ENCODE results near the gene UBC.
"Not testable (repeated sequence)": the region's sequence is repeated elsewhere in the genome, so short reads cannot be mapped to it uniquely, and the experiment has no call there.

The UBC gene

GRCh38 chr12:124913474-124914391 is 717 bp downstream of the UBC start:
- peak; percentile 95 for DNase-seq

- DNase-seq: not testable (repeated sequence)
Observed at GRCh38 chr12:124912529-124913287, 1.7 kb downstream of the UBC start.

- DNase-seq: not testable (repeated sequence)
Observed at GRCh38 chr12:124911521-124911920, 2.9 kb downstream of the UBC start.

GRCh38 chr12:124910561-124911478 is 3.6 kb downstream of the UBC start:
- DNase-seq: no peak

GRCh38 chr12:124909831-124910560 is 4.5 kb downstream of the UBC start:
- no peak for DNase-seq

GRCh38 chr12:124906606-124907261 is 7.7 kb downstream of the UBC start:
- peak; percentile 93 for DNase-seq

GRCh38 chr12:124904306-124905098 is 9.9 kb downstream of the UBC start:
- DNase-seq: no peak

GRCh38 chr12:124902916-124903315 is 11.5 kb downstream of the UBC start:
- no peak for DNase-seq

GRCh38 chr12:124901003-124901402 is 13.4 kb downstream of the UBC start:
- DNase-seq: no peak

- not testable (repeated sequence) for DNase-seq
Observed at GRCh38 chr12:124900345-124900795, 14.1 kb downstream of the UBC start.

GRCh38 chr12:124898923-124899294 is 15.5 kb downstream of the UBC start:
- DNase-seq: no peak

- DNase-seq: peak; percentile 78
Observed at GRCh38 chr12:124898200-124898922, 16.1 kb downstream of the UBC start.

GRCh38 chr12:124896461-124896860 is 18.0 kb downstream of the UBC start:
- no peak for DNase-seq

- no peak for DNase-seq
Observed at GRCh38 chr12:124893792-124894516, 20.5 kb downstream of the UBC start.

- no peak for DNase-seq
Observed at GRCh38 chr12:124888260-124888659, 26.2 kb downstream of the UBC start.

GRCh38 chr12:124887766-124888165 is 26.7 kb downstream of the UBC start:
- not testable (repeated sequence) for DNase-seq

- no peak for DNase-seq
Observed at GRCh38 chr12:124884587-124885438, 29.6 kb downstream of the UBC start.
